HK-2 (cell line): ENCODE measurements around the gene BFSP1.

ENCODE experiments used
- DNase-seq: peaks from one replicate; pipeline ENCODE4 v3.0.0-alpha.2; 2018; ENCODE audit not compliant: unreplicated experiment

The BFSP1 gene

GRCh38 chr20:17497821-17498580 lies 33.2 kb downstream of the BFSP1 start:
- DNase-seq, result no peak

DNA sequence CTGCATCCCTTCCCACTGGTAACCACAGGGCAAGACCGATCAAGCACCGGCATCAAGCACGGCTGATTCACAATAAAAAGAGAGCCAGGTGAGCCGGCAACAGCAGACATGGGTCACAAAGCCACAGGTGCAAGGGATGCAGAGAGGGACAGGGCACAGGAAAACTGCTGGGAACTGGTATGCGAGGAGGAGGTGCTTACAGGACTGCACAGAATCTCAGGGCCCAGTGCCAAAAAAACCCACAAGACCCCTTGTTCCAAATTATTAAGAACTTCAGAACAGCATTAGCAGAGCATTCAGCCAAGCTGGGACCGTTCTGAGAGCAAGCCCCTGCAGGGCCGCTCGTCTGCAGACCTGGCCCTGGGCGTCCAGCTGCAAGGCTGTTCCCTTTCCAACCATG lies 35.4 kb downstream of the BFSP1 start:
- no peak for DNase-seq

DNA sequence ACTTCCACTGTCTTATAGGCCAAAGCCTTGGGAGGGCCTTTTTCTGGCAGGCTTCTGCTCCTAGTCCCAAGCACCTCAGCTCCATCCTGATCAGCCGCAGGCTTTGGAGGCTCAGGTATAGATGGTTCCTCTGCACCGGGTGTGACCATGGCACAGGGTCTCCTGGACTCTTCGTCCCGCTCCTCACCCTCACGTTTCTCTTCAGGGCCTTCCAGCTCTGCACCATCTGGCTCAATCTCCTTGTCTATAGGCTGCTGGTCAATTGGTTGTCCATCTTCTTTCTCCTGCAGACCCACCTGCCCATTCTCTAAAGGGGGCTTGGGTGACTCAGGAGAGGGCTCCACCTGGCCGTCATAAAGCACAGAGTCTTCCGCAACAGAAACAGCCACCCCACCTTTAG lies 37.0 kb downstream of the BFSP1 start:
- DNase-seq, result no peak

DNA sequence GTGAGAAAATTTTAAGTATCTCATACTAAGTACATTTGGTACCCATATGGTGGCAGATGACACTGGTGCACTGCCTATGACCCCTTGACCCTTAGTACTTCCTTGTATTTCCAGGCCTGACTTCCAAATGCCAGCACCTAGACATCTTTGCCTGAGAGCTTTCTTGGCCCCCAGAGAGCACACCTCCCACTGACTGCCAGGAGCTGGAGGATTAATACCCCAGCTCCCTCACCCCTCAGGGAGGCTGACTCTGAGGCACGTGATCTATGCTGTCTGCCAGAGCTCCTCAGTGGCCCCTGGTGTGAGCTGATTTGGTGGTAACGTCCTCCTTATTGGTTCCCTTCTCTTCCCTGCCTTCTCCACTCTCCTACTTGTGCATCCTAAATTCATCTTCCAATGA lies 38.0 kb downstream of the BFSP1 start:
- no peak for DNase-seq

GRCh38 chr20:17491488-17491887 lies 39.7 kb downstream of the BFSP1 start:
- no peak for DNase-seq

DNA sequence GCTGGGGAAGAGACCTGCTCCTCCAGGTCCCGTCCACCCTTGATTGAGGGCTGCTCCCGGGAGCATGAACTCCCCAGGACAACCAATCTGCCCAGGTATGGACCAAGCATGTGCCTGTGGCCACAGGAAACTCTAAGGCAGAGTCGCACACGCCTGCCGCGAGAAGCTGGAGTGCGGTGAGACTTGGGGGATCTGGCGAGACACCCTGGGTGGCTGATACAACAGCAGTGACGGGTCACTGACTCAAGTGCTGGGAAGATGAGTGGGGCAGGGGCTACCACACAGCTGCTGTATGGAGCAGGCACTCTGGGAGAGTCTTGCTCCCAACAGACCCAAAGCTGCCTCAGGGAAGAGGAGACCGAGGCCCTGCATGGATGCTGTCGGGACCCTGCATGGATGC lies 40.1 kb downstream of the BFSP1 start:
- no peak for DNase-seq

DNA sequence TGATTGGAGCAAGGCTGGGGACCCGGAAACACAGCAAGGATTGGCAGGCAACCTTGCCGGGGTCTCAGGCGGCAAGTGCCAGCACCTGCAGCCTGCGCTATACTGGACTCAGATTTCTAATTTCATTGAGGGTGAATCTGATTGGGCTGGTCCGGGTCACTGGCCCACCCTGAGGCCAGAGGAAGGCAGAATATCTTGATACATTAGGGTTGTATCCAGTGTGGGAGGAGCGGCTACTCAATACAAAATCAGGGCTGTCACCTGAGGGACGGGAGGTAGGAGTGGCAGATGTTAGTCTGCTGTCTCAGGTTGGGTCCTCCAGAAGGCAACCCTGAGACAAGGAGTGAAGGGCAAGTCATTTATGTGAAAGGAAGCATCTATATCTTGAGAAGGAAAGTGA lies 40.7 kb downstream of the BFSP1 start:
- DNase-seq, result no peak

- DNase-seq, result no peak
Observed at GRCh38 chr20:17488916-17489600, 42.1 kb downstream of the BFSP1 start.

DNA sequence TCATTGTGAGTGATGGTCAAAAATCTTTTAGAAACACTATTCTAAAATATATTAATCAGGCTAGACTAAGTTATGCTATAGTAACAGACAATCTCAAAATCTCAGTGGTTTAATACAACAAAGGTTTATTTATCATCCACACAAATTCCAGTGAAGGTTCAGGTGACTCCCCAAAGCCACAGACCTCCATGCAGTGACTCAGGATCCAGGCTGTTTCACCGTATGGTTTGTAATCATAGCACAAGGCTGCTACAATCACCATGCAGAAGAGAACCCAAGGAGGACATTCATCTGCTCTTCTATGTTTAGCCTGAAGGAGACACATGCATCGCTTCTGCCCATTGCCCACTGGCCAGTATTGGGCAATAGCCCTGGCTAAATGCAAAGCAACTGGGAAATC lies 46.2 kb downstream of the BFSP1 start:
- no peak for DNase-seq

GRCh38 chr20:17482536-17482935 lies 48.6 kb downstream of the BFSP1 start:
- no peak for DNase-seq

GRCh38 chr20:17481661-17482060 lies 49.5 kb downstream of the BFSP1 start:
- DNase-seq, result no peak

DNA sequence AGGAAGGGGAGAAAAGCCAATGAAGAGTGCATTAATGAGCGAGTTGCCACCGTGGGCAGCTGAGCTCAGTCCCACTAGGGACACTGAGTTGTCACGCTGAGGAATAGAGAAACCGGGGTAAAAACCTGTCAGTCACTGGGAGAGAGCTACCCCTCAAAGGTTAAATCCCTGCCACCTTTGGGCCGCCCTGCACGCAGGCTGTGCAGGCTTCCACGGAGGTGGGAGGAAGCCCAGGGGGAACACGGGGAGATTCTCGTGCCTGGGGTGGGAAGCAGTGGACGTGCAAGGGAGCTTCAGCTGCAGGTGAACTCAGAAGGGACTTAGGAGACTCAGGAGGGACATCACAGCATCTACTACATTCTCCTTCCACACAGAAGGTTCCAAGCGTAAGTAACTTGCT lies 50.5 kb downstream of the BFSP1 start:
- no peak for DNase-seq

DNA sequence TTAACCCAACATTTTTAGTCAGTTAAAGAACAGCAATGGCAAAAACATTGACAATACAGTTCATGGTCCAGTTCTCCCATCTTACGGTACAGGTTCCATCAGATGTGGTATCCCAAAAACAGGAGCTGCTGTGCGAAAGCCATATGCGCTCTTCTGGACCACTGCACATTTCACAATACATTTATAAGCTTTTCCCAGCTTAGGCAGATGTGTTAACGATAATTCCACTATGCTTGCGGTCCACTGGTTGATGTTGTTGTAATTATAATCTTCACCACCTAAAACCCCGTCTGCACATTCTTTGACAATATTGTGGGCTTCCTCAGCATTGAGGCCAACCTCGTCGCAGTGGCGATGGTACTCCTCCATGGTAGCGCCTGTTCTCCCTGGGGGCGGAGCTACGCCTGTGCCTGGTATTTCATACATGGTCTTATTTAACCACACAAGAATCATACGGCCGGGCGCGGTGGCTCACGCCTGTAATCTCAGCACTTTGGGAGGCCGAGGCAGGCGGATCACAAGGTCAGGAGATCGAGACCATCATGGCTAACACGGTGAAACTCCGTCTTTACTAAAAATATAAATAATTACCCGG lies 52.0 kb downstream of the BFSP1 start:
- DNase-seq, result no peak

DNA sequence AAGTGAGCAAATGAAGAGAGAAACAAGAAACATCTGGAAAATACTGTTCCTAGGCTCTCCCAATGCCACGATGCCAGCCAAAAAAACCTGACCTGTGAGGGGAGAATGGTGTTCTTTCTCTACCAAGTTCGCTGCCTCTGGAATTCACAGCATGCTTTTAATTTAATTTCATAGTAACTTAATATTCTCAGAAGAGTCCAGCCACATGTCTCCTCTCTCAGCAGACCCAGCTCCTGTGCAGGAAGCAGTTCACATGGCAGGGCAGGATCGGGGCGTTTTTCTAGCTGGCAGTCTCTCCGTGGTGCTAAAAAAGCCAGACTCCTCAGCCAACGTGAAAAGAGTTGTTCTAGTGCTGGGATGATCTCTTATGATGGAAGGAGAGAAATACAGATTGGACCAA lies 57.5 kb downstream of the BFSP1 start:
- no peak for DNase-seq

- DNase-seq, result no peak
Observed at GRCh38 chr20:17471606-17472187, 59.5 kb downstream of the BFSP1 start.

DNA sequence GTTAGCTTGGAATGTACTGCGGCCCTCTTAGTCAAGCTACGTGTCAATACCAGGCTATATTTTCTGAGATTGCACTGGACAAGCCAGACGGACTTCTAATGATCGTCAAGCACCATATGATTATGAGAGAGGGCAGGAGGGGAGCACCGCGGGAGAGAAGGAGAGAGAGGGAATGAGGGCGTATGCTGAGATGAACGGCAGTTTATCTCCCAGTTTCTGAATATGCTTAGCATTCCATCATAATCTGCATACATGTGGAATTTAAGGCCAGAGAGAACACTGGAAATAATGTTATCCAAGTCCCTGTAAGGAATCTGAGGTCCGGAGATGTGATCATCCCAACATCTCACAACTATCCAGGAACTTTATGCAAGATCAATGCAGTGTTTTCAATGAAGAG lies 60.2 kb downstream of the BFSP1 start:
- DNase-seq, result no peak

GRCh38 chr20:17470521-17470920 lies 60.7 kb downstream of the BFSP1 start:
- DNase-seq, result no peak

- no peak for DNase-seq
Observed at GRCh38 chr20:17469246-17470030, 61.7 kb downstream of the BFSP1 start.

DNA sequence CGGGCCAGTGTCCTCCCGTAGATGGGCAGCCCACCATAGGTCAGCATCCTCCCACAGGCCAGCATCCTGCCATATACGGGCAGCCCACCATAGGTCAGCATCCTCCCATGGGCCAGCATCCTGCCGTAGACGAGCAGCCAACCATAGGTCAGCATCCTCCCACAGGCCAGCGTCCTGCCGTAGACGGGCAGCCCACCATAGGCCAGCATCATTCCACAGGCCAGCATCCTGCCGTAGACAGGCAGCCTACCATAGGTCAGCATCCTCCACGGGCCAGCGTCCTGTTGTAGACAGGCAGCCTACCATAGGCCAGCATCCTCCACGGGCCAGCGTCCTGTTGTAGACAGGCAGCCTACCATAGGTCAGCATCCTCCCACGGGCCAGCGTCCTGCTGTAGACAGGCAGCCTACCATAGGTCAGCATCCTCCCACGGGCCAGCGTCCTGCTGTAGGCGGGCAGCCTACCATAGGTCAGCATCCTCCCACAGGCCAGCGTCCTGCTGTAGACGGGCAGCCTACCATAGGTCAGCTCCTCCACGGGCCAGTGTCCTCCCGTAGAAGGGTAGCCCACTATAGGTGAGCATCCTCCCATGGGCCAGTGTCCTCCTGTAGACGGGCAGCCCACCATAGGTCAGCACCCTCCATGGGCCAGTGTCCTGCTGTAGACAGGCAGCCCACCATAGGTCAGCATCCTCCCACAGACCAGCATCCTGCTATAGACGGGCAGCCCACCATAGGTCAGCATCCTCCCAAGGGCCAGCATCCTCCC lies 62.9 kb downstream of the BFSP1 start:
- no peak for DNase-seq

DNA sequence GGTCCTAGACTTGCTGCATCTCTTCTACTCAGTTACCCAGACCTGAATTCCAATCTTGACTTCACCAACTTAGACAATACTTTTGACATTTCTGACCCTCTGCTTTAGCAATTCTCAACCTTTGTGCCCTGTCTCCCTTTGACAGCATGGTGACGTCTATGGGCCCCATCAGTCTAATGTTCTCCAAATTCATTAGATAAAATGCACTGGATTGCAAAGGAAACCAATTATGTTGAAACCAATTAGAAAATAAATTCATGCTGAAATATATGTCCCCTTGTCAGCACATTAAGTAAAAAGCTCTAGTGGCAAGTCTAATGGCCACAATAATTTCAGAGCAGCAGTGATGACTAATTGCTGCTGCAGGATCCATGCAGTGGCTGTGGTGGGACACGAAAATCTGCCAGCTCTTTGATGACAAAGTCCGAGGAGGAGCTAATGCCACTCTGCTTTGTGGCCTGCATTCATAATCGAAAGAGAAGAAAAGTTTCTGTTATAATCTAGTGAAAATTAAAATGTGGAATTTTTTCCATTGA lies 64.0 kb downstream of the BFSP1 start:
- no peak for DNase-seq

DNA sequence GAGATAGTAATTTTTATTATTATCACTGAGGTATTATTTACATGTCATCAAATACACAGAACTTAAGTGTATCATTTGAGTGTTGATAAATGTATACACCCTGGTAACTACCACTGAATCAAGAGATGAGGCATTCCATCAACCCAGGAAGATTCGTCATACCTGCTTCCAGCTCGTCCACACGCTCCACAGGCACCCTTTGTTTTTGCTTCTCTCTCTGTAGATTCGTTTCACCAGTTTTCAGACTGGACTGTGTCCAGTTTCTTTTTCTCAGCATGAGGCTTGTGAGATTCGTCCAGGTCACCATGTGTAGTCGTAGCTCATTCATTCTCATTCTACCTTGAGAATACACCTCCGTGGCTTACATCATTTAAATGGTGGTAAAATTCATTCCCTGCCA lies 64.5 kb downstream of the BFSP1 start:
- DNase-seq, result no peak
